GM21390 (cell line): Measurements from ENCODE around the gene CIAO2B.

ENCODE experiments used
- ATAC-seq: cut with Tn5 transposase; IDR thresholded peaks from one replicate; pipeline ENCODE4 v1.9.1; 2021; ENCODE audit not compliant: unreplicated experiment

The CIAO2B gene

GRCh38 chr16:66920924-66921680, 13.1 kb downstream of the CIAO2B start:
- no peak for ATAC-seq

- ATAC-seq = no peak
These were observed 14.0 kb downstream of the CIAO2B start for GRCh38 chr16:66920299-66920590.

- ATAC-seq = no peak
These were observed 14.5 kb downstream of the CIAO2B start for GRCh38 chr16:66919569-66920298.

DNA sequence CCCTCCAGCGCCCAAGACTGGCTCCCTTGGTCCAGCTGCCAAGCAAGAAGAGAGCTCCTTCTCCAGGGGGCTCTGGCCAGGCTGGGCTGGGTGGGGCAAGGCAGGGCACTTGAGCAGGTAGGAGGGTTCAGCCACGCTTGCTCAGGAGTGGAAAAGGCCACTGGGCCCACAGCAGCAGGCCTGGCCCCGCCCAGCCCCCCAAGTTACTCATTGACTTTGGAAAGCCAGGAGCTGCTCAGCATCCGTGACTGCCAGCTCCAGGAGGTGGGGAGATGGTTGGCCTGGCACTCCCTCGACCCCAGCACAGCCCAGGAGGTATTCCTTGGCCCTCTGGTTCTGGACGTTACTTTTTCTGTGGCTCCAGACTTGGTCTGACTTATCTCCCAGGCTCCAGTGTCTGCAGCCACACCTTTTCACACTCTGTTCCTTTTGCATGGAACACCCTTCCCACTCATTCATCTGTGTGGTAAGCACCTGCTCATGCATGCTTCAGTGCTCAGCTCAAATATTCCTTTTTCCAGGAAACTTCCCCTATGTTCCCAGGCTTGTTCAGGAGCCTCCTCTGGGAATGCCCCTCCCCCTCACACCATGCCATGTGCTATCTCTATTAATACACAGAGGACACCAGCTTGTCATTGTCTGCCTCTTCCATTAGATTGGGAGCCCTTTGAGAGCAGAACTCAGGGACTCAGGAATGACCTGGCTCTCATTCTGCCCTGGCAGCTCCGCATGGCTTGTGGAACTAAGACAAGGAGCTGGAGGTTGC, 15.2 kb downstream of the CIAO2B start, which contains the start of gene CDH16:
Gene CDH16 (minus strand): TSS at position 83 of the 766 bp plus-strand sequence. CDS start 820 bp downstream, outside the sequence.
- ATAC-seq = no peak

DNA sequence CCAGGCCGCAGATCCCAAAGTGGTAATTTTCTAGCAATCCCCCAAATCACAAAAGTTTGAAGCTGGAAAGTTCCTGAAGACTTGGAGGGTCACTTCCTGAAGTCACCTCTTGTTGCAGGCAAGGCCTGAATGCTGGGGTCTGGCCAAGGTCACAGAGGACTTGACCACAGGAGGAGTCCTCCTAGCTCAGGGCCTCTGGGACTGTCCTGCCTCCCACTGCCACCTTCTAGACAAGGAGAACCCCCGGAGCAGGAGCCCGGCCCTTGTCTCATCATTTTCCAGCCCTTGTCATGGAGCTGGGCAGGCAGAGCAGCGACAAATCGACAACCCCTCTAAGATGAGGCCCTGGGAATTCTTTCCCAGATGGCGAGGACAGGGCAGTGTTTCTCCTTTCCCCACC, 15.8 kb downstream of the CIAO2B start:
- no peak for ATAC-seq

GRCh38 chr16:66917741-66918140, 16.5 kb downstream of the CIAO2B start:
- ATAC-seq = no peak

GRCh38 chr16:66916518-66916917, 17.7 kb downstream of the CIAO2B start:
- ATAC-seq = no peak

- no peak for ATAC-seq
These were observed 19.2 kb downstream of the CIAO2B start for GRCh38 chr16:66915041-66915440.

DNA sequence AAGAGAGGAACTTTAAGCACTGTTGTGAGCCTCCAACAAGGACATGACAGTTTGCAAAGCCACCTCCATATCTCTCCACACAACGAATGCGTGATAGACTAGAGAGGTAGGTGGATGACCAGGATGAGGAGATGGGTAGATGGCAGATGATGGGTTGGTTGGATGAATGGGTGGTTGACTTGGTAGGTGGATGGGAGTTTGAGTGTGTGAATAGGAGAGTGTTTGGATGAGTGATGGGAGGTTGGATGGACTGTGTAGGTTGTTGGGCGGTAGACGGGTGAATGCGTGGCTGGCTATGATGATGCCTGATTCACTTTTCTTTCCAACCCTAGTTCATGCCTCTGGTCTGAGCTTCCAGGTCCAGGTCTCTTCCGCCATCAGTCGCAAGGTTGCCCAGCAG, 19.7 kb downstream of the CIAO2B start:
- no peak for ATAC-seq

- ATAC-seq = no peak
These were observed 20.5 kb downstream of the CIAO2B start for GRCh38 chr16:66913711-66914110.

- ATAC-seq = no peak
These were observed 21.1 kb downstream of the CIAO2B start for GRCh38 chr16:66913081-66913480.

DNA sequence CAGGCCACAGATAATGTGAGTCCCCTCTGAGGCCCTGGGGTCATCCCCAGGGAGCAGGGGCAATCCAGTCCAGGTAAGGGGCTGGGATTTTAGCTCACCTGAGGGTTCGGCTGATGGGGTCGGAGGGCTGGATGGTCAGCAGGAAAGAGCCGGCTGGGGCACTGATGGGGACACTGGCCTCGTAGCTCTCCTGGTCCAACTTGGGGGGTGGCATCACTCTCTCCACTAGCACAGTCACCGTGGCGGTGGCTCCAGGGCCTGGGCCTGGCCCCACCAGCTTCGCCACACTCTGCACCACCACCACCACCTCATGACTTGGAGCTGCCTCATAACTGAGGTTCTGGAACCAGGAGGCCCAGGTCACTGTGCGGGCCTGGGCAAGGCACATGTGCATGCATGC, 22.4 kb downstream of the CIAO2B start:
- ATAC-seq = no peak

DNA sequence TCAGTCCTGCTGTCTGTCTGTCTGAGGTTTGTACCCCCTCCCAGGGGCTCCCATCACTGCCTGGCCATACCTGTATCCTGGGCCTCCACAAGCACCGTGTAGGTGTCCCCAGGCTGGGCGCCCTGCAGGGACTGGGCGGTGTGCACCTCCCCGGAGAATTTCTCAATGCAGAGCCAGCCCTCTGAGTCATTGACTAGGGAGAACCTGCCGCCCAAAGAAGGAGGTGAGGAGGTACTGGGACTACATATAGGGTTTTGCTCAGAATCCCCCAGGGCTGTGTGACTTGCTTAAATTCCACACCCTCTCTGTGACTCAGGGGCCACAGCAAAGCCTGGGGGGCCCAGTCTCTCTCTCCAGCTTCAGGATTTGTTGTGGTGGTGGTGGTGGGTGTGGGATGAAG, 23.1 kb downstream of the CIAO2B start:
- ATAC-seq = no peak

DNA sequence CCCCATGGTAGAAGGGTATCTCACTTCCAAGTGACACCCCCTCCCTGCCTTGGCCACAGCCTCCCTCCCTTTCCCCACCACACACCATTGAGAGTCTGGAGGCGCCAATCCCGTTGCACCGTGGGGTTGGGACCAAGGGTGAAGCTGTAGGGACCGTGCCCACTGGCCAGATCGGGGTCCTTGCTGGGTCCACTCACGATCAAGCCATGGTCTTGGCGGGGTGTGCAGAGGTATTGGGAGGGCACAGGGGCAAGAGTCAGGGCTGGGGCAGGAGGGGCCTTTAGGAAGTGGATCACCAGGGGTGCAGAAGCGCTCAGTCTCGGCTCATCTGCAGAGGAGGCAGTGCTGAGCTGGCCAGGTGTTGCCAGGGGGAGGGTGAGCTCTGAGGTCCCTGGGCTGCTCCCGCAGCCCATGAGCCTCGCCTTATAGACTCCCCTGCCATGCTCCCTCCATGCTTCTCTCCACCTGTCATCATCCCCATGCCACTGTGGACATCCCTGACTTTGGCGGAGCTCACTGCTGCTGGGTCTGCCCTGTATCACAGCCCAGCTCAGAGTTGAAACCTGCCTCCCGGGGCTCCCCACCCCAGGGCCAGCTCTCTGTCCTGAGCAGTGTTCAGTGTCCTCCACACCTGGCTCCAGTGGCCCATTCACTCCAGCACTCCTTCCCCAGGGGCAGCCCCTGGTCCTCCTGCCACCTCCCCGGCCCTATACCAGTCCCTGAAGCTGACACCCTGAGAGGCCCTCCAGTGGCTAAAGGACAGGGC, 23.8 kb downstream of the CIAO2B start:
- ATAC-seq = no peak

- no peak for ATAC-seq
These were observed 25.2 kb downstream of the CIAO2B start for GRCh38 chr16:66908762-66909559.

GRCh38 chr16:66908116-66908515, 26.1 kb downstream of the CIAO2B start:
- no peak for ATAC-seq

GRCh38 chr16:66906916-66907836, 27.0 kb downstream of the CIAO2B start:
- ATAC-seq = no peak

DNA sequence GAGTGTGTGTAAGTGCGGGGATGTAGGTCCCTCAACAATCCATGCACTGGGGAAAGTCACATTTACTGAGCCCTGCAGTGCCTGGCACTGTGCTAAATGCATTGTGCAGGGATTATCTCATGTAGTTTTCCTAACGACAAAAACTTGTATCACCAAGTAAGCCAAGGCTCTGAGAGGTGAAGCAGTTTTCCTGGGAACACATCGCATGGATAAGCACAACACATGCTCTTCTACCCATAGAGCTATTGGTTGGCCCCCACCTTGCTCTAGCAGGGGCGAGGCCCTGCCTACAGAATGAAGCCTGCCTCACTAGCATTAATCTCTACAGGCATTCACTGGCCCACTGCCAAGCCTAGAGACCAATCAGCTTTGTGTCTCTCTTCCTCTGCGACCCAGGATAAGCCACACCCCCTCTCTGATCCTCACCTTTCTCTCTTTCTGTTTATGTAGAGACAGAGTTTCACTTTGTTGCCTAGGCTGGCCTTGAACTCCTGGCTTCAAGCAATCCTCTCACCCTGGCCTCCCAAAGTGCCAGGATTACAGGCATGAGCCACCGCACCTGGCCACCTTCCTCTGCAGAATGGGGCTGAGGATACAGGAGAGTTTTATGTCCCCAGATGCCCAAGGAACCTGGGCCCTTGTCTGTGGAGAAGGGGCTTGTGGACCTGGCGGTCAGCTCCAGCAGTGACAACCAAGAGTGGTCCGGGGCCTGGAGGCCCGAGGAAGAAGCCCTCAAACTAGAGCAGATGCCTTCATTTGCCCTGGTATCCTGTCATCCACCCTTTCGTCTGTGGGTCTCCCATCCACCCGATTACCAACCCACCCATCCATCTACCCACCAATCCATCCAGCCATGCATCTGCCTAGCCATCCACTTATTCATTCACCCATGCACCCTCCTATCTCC, 28.3 kb downstream of the CIAO2B start:
- no peak for ATAC-seq
